Stomach (tissue), 4 donors: ENCODE data around the gene FAM98C.

Source experiments
- CTCF ChIP-seq, 7 experiments: fragments of 450-650 bp in 4 of 7; fragments of 200-600 bp in 3 of 7; sonication (generic) in 3 of 7; IDR thresholded peaks; one replicate each; pipeline ENCODE4 v1.5.1; 2016 to 2019; ENCODE audit warnings: antibody characterized with exemption in 7 of 7, control low read depth in 2 of 7, mild to moderate bottlenecking in 1 of 7
- POLR2A ChIP-seq, 4 donors: fragments of 450-650 bp; IDR thresholded peaks; one replicate each; pipeline ENCODE4 v1.6.1; 2016; ENCODE audit warnings: antibody characterized with exemption in 4 of 4, control low read depth in 2 of 4, mild to moderate bottlenecking in 1 of 4, moderate library complexity in 1 of 4
- POLR2AphosphoS5 ChIP-seq, 3 donors: sonication (generic); formaldehyde crosslinking; IDR thresholded peaks; one replicate each; pipeline ENCODE4 v1.6.1; 2016; ENCODE audit warnings: antibody characterized with exemption in 3 of 3

- TF ChIP-seq CTCF (IDR thresholded peaks at IDR 0.05) (no peak), POLR2AphosphoS5 (IDR thresholded peaks at IDR 0.05) (no peak), POLR2A (IDR thresholded peaks at IDR 0.05) (no peak)
Observed at GRCh38 chr19:38391911-38392464, 10.9 kb upstream of the FAM98C start.
